Ovary (tissue), 9 donors: ENCODE data around the gene PKN1. TPM values are rescaled to one million over a fixed set of nuclear protein-coding genes. Genes with fewer than 3 reads are reported as not detected.

Experiments
- DNase-seq, 5 donors: peaks; one replicate each; pipeline ENCODE4 v3.0.0-alpha.2; 2019 to 2020
- H3K27ac ChIP-seq, 2 donors: fragments of 200-600 bp; one replicate each; pipeline versions ENCODE4 v1.5.1 to v1.8.0; 2019 to 2022
- H3K27me3 ChIP-seq: fragments of 200-600 bp; one replicate; pipeline ENCODE4 v1.8.0; 2022
- H3K36me3 ChIP-seq: fragments of 200-600 bp; sonication (generic); one replicate; pipeline ENCODE4 v1.5.1; 2019
- H3K4me1 ChIP-seq: one replicate; pipeline ENCODE4 v1.8.1; 2013; ENCODE audit warnings: mild to moderate bottlenecking, moderate library complexity; ENCODE audit not compliant: insufficient read depth
- H3K4me3 ChIP-seq: fragments of 200-600 bp; sonication (generic); one replicate; pipeline ENCODE4 v1.5.1; 2017
- H3K9me3 ChIP-seq, 2 donors: fragments of 200-600 bp in 1 of 2; sonication (generic) in 1 of 2; one replicate each; pipeline versions ENCODE4 v1.5.1 to v1.8.1; 2013 to 2019; ENCODE audit warnings: mild to moderate bottlenecking in 1 of 2, moderate library complexity in 1 of 2
- CTCF ChIP-seq, 3 donors: fragments of 450-650 bp in 2 of 3; fragments of 200-600 bp in 1 of 3; IDR thresholded peaks; one replicate each; pipeline versions ENCODE4 v1.5.1 to v1.8.0; 2016 to 2022; ENCODE audit warnings: antibody characterized with exemption in 3 of 3, mild to moderate bottlenecking in 1 of 3
- EP300 ChIP-seq: sonication (generic); formaldehyde crosslinking; IDR thresholded peaks from one replicate; pipeline ENCODE4 v1.6.1; 2017; ENCODE audit warnings: antibody characterized with exemption
- POLR2A ChIP-seq: fragments of 450-650 bp; IDR thresholded peaks from one replicate; pipeline ENCODE4 v1.6.1; 2017; ENCODE audit warnings: antibody characterized with exemption, mild to moderate bottlenecking, moderate library complexity
- WGBS, 3 donors: extraction: QIAGEN DNeasy Blood & Tissue Kit in 1 of 3; methylation state at CpG; one replicate each; pipeline versions ENCODE4 v1.1.5 to v1.1.7; 2013 to 2017; 5-methylcytosine and 5-hydroxymethylcytosine counted together
- intact Hi-C, 4 donors: fragments of 100-400 bp; cut with DNase I; formaldehyde crosslinking; loops; one replicate each; pipeline versions ENCODE4 v1.11.0 to v1.15.1; 2022 to 2023
- polyA plus RNA-seq, 2 donors: library from polyadenylated mRNA; stranded (reverse); fragments of 200-250 nt in 1 of 2; fragments of 350-450 nt in 1 of 2; fragmentation: Illumina TruSeq in 1 of 2; extraction: RNeasy Lipid Tissue Mini Kit (QIAGEN cat#74804) in 1 of 2; gene quantifications; one replicate each; pipeline ENCODE4 v1.2.3, GENCODE V29; 2013 to 2014
- total RNA-seq, 7 donors: library from RNA; depleted of rRNA in 2 of 7; stranded (reverse); fragments of >200 nt in 2 of 7; fragmentation: NEBNext Ultra II Directional in 3 of 7; extraction: Animal tissue kit (Norgen Biotek cat#: 25700) in 3 of 7; gene quantifications; one replicate each; pipeline versions ENCODE4 v1.1.0 to v1.2.4, GENCODE V29; 2016 to 2023
- donor health status: DM: no; HTN: no; CAD: no; lungs with moderate emphysema.
- donor health status: DM: no; HTN: no; CAD: no.
- donor health status: Bipolar disorder and iron deficiency.
- donor health status: DM: yes; HTN: yes; CAD: no.
- donor health status: DM: no; HTN: no; CAD: no.
- donor health status: DM: yes; HTN: yes; CAD: no.

The PKN1 gene
- total and polyA plus RNA-seq, 9 donors, result 16.6 to 128 (median 68.6) TPM

GRCh38 chr19:14473073-14473977 lies 40.2 kb downstream of the PKN1 start:
- no peak for TF ChIP-seq EP300
- TF ChIP-seq POLR2A, result no peak
- no peak for TF ChIP-seq CTCF (IDR thresholded peaks at IDR 0.05)
- no peak overlapping the region for H3K27ac ChIP-seq
- H3K36me3 ChIP-seq, result no peaks in the 10 kb centered on the region
- H3K4me1 ChIP-seq, result peaks cover 4% of the 10 kb centered on the region
- no peak for DNase-seq
- H3K27me3 ChIP-seq, result no peaks in the 10 kb centered on the region
- H3K9me3 ChIP-seq, result no peaks in the 10 kb centered on the region
- H3K4me3 ChIP-seq, result no peak overlapping the region
- 4 to 10% (median 6%) methylated on average over 64 to 97 of the region's 97 CpGs for WGBS, 3 donors
- intact Hi-C loops, result loop anchor here in 1 of 4 donors (10.0 kb wide), 1 partner anchor 329 kb away; no protein-coding TSS in a partner anchor

- H3K27me3 ChIP-seq, result no peaks in the 10 kb centered on the region
- TF ChIP-seq POLR2A (no peak), EP300 (no peak), CTCF (IDR thresholded peaks at IDR 0.05) (no peak)
- no peak overlapping the region for H3K4me3 ChIP-seq
- H3K4me1 ChIP-seq, result peaks cover 4% of the 10 kb centered on the region
- DNase-seq, result no peak
- no peaks in the 10 kb centered on the region for H3K9me3 ChIP-seq
- intact Hi-C loops, result loop anchor here in 1 of 4 donors (10.0 kb wide), 1 partner anchor 329 kb away; no protein-coding TSS in a partner anchor
- H3K36me3 ChIP-seq, result no peaks in the 10 kb centered on the region
- H3K27ac ChIP-seq, result no peak overlapping the region
- WGBS, 3 donors, result 12 to 40% (median 20%) methylated on average over 33 to 53 of the region's 53 CpGs
These were observed 41.0 kb downstream of the PKN1 start for GRCh38 chr19:14473978-14474578.

- intact Hi-C loops, result loop anchor here in 1 of 4 donors (10.0 kb wide), 1 partner anchor 330 kb away; no protein-coding TSS in a partner anchor
- H3K27ac ChIP-seq, result no peak overlapping the region
- no peaks in the 10 kb centered on the region for H3K27me3 ChIP-seq
- no peaks in the 10 kb centered on the region for H3K9me3 ChIP-seq
- 25 to 36% (median 33%) methylated on average over 12 of the region's 12 CpGs for WGBS, 3 donors
- no peak for TF ChIP-seq CTCF (IDR thresholded peaks at IDR 0.05)
- TF ChIP-seq EP300, result no peak
- no peak for TF ChIP-seq POLR2A
- no peak overlapping the region for H3K4me3 ChIP-seq
- no peak for DNase-seq
- H3K36me3 ChIP-seq, result no peaks in the 10 kb centered on the region
- peaks cover 4% of the 10 kb centered on the region for H3K4me1 ChIP-seq
These were observed 41.7 kb downstream of the PKN1 start for GRCh38 chr19:14474827-14475226.

GRCh38 chr19:14475251-14476073 lies 42.4 kb downstream of the PKN1 start, which contains the start of gene PTGER1:
Gene PTGER1 (minus strand): TSS chr19:14475354. CDS start chr19:14474320, 1,034 bp downstream.
- no peak for DNase-seq
- Histone ChIP-seq H3K9me3 (no peaks in the 10 kb centered on the region), H3K27ac (no peak within 1 kb of the TSS), H3K4me3 (no peak within 1 kb of the TSS), H3K27me3 (no peaks in the 10 kb centered on the region), H3K36me3 (no peaks in the 10 kb centered on the region), H3K4me1 (peaks cover 4% of the 10 kb centered on the region)
- WGBS, 3 donors, result 7 to 12% (median 12%) methylated on average over 32 to 33 of the region's 33 CpGs
- intact Hi-C loops, result loop anchor here in 1 of 4 donors (10.0 kb wide), 1 partner anchor 331 kb away; no protein-coding TSS in a partner anchor
- TF ChIP-seq POLR2A (no peak), EP300 (no peak), CTCF (IDR thresholded peaks at IDR 0.05) (no peak)
